Liver (tissue), 9 donors: Measurements from ENCODE around the gene SARDH. TPM values are rescaled to one million over a fixed set of nuclear protein-coding genes. Genes with fewer than 3 reads are reported as not detected.
A peak's percentile ranks its signal among the peaks of the same experiment; 100 is the strongest.

Experiments used
- DNase-seq: peaks from one replicate; pipeline ENCODE4 v3.0.0-alpha.2; 2017; ENCODE audit warnings: low spot score
- H3K27ac ChIP-seq, 2 donors: one replicate each; pipeline ENCODE4 v1.7.0; 2013; ENCODE audit warnings: inconsistent platforms in 2 of 2, low read length in 2 of 2, control low read depth in 1 of 2, low read depth in 1 of 2, mild to moderate bottlenecking in 1 of 2
- H3K27me3 ChIP-seq, 4 donors: one replicate each; pipeline versions ENCODE4 v1.6.1 to v1.7.0; 2013; ENCODE audit warnings: low read length in 3 of 4, inconsistent platforms in 1 of 4, mild to moderate bottlenecking in 1 of 4, moderate library complexity in 1 of 4; ENCODE audit not compliant: control insufficient read depth in 4 of 4, insufficient read depth in 4 of 4
- H3K36me3 ChIP-seq, 4 donors: one replicate each; pipeline versions ENCODE4 v1.6.1 to v1.7.0; 2013; ENCODE audit warnings: low read length in 3 of 4, mild to moderate bottlenecking in 3 of 4, low read depth in 1 of 4, moderate library complexity in 1 of 4; ENCODE audit not compliant: control insufficient read depth in 4 of 4, insufficient read depth in 3 of 4
- H3K4me1 ChIP-seq, 4 donors: one replicate each; pipeline versions ENCODE4 v1.6.1 to v1.7.0; 2013; ENCODE audit warnings: low read length in 3 of 4, mild to moderate bottlenecking in 3 of 4, moderate library complexity in 1 of 4; ENCODE audit not compliant: control insufficient read depth in 4 of 4, insufficient read depth in 4 of 4
- H3K4me3 ChIP-seq, 3 donors: one replicate each; pipeline versions ENCODE4 v1.6.1 to v1.7.0; 2013; ENCODE audit warnings: low read length in 3 of 3, control low read depth in 1 of 3, low read depth in 1 of 3, mild to moderate bottlenecking in 1 of 3
- H3K9ac ChIP-seq, 2 donors: one replicate each; pipeline ENCODE4 v1.7.0; 2013; ENCODE audit warnings: low read length in 2 of 2, mild to moderate bottlenecking in 2 of 2, moderate library complexity in 2 of 2, control low read depth in 1 of 2, low read depth in 1 of 2
- H3K9me3 ChIP-seq, 4 donors: one replicate each; pipeline versions ENCODE4 v1.6.1 to v1.7.0; 2013; ENCODE audit warnings: low read length in 3 of 4; ENCODE audit not compliant: control insufficient read depth in 4 of 4
- ATF3 ChIP-seq: IDR thresholded peaks from 2 replicates; pipeline ENCODE4 v1.6.1; 2016; ENCODE audit warnings: antibody characterized with exemption
- FOXA1 ChIP-seq: IDR thresholded peaks from 2 replicates; pipeline ENCODE4 v1.6.1; 2016; ENCODE audit warnings: antibody characterized with exemption
- FOXA2 ChIP-seq: IDR thresholded peaks from 2 replicates; pipeline ENCODE4 v1.6.1; 2016; ENCODE audit warnings: antibody characterized with exemption
- GABPA ChIP-seq, 2 donors: IDR thresholded peaks in 1 of 2; conservative IDR thresholded peaks in 1 of 2; 2 replicates each; pipeline ENCODE4 v1.6.1; 2016; ENCODE audit warnings: antibody characterized with exemption in 2 of 2, mild to moderate bottlenecking in 1 of 2, moderate library complexity in 1 of 2
- HNF4A ChIP-seq, 2 donors: conservative IDR thresholded peaks; 2 replicates each; pipeline ENCODE4 v1.6.1; 2016; ENCODE audit warnings: antibody characterized with exemption in 2 of 2, mild to moderate bottlenecking in 2 of 2
- HNF4G ChIP-seq: IDR thresholded peaks from 2 replicates; pipeline ENCODE4 v1.6.1; 2016; ENCODE audit warnings: antibody characterized with exemption
- JUND ChIP-seq, 2 donors: IDR thresholded peaks; 2 replicates each; pipeline ENCODE4 v1.6.1; 2016; ENCODE audit warnings: antibody characterized with exemption in 2 of 2
- MAX ChIP-seq: IDR thresholded peaks from 2 replicates; pipeline ENCODE4 v1.6.1; 2016; ENCODE audit warnings: antibody characterized with exemption
- NR2F2 ChIP-seq: IDR thresholded peaks from 2 replicates; pipeline ENCODE4 v1.6.1; 2016; ENCODE audit warnings: antibody characterized with exemption
- RAD21 ChIP-seq, 2 donors: IDR thresholded peaks; 2 replicates each; pipeline ENCODE4 v1.6.1; 2016; ENCODE audit warnings: antibody characterized with exemption in 2 of 2, mild to moderate bottlenecking in 2 of 2
- REST ChIP-seq: IDR thresholded peaks from 2 replicates; pipeline ENCODE4 v1.6.1; 2016; ENCODE audit warnings: antibody characterized with exemption, mild to moderate bottlenecking
- RXRA ChIP-seq, 2 donors: IDR thresholded peaks; 2 replicates each; pipeline ENCODE4 v1.6.1; 2017 to 2018; ENCODE audit warnings: antibody characterized with exemption in 2 of 2, mild to moderate bottlenecking in 1 of 2
- SP1 ChIP-seq: IDR thresholded peaks from 2 replicates; pipeline ENCODE4 v1.6.1; 2018; ENCODE audit warnings: antibody characterized with exemption, mild to moderate bottlenecking
- TAF1 ChIP-seq: conservative IDR thresholded peaks from 2 replicates; pipeline ENCODE4 v1.6.1; 2016; ENCODE audit warnings: antibody characterized with exemption, mild to moderate bottlenecking
- ZBTB33 ChIP-seq: IDR thresholded peaks from 2 replicates; pipeline ENCODE4 v1.6.1; 2016; ENCODE audit warnings: antibody characterized with exemption
- WGBS: extraction: QIAGEN DNeasy Blood & Tissue Kit; methylation state at CpG from one replicate; pipeline ENCODE4 v1.1.7; 2013; 5-methylcytosine and 5-hydroxymethylcytosine counted together
- polyA plus RNA-seq, 2 donors: library from polyadenylated mRNA; stranded (reverse) in 1 of 2; unstranded in 1 of 2; fragments of 200-250 nt in 1 of 2; fragments of >200 nt in 1 of 2; fragmentation: Nextera tagmentation in 1 of 2; extraction: Ambion mirVana in 1 of 2; gene quantifications; one replicate each; pipeline versions ENCODE4 v1.2.1 to v1.2.3, GENCODE V29; 2013 to 2015
- total RNA-seq, 2 donors: library from RNA; depleted of rRNA; stranded (reverse); fragments of >200 nt; gene quantifications; one replicate each; pipeline ENCODE4 v1.2.3, GENCODE V29; 2014
- TF ChIP-seq, protein P1 (sequence below): fragments of 150-350 bp; IDR thresholded peaks from 2 replicates; pipeline ENCODE4 v1.5.1; 2017; ENCODE audit warnings: improper control_type of control experiment, low read depth, low read length; ENCODE audit not compliant: missing input control
- donor health status: healthy.
- donor health status: healthy.
- donor health status: healthy.
- donor health status: healthy.
- donor health status: healthy.

SARDH gene
- total and polyA plus RNA-seq, 4 donors = 53.7 to 291 (median 63.4) TPM

- 91% methylated on average over 23 of the region's 23 CpGs for WGBS
- Histone ChIP-seq H3K9ac (no peak overlapping the region), H3K4me1 (peaks cover 0 to 4% (median 0%) of the 10 kb centered on the region in 4 donors), H3K9me3 (no peaks in the 10 kb centered on the region), H3K4me3 (no peak overlapping the region), H3K27ac (no peak overlapping the region), H3K36me3 (peaks cover 9 to 45% (median 19%) of the 10 kb centered on the region in 4 donors), H3K27me3 (no peaks in the 10 kb centered on the region)
- TF ChIP-seq GABPA (IDR thresholded peaks at IDR 0.05 in 1 of 2, conservative IDR thresholded peaks at IDR 0.05 in 1 of 2) (no peak), JUND (IDR thresholded peaks at IDR 0.05) (no peak), TAF1 (no peak), FOXA2 (no peak), ATF3 (no peak), SP1 (no peak), REST (no peak), MAX (no peak), NR2F2 (no peak), HNF4G (no peak), RAD21 (IDR thresholded peaks at IDR 0.05) (no peak), HNF4A (conservative IDR thresholded peaks at IDR 0.05) (no peak), FOXA1 (no peak)
- TF ChIP-seq, protein P1, sequence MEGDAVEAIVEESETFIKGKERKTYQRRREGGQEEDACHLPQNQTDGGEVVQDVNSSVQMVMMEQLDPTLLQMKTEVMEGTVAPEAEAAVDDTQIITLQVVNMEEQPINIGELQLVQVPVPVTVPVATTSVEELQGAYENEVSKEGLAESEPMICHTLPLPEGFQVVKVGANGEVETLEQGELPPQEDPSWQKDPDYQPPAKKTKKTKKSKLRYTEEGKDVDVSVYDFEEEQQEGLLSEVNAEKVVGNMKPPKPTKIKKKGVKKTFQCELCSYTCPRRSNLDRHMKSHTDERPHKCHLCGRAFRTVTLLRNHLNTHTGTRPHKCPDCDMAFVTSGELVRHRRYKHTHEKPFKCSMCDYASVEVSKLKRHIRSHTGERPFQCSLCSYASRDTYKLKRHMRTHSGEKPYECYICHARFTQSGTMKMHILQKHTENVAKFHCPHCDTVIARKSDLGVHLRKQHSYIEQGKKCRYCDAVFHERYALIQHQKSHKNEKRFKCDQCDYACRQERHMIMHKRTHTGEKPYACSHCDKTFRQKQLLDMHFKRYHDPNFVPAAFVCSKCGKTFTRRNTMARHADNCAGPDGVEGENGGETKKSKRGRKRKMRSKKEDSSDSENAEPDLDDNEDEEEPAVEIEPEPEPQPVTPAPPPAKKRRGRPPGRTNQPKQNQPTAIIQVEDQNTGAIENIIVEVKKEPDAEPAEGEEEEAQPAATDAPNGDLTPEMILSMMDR = no peak
- no peak for DNase-seq
These were observed 33.4 kb downstream of the SARDH start for GRCh38 chr9:133704711-133705181.

DNA sequence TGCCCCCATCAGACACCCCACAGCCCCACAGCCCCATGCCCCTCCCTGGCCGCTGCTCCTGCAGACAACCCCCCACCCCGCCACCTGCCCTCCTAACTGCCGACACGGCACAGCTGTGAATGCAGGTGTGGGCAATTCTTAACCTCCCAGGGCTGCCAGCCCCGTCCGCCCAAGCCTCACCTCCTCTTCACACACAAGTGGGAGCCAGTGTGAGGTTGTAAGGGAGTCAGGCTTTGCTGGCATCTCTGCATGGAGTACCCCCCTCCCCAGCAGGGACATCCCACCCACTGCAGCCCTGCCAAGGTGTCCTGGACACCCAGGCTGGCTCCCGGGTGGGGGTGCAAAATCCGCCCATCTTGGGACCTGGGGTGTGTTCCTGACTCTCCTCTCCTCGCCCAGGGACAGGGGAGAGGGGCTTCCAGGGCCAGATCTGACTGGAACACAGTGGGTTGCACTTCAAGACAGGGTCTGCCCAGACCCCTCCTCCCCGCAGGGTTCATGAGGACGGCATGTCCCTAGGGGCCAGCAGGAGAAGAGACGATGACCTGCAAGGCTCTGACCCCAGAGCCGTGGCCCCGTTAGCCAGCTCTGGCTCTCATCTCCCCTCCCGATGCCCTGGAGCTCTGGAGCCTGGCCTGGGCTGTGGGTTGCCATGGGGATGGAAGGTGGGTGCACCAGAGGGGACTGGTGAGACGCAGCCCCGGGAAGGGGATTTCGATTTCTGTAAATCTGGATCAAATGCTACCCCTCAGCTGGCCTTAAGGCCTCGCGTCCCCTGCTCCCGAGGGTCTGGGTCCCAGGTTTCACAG is 34.4 kb downstream of the SARDH start:
- Histone ChIP-seq H3K9ac (no peak overlapping the region), H3K36me3 (peaks cover 12 to 46% (median 21%) of the 10 kb centered on the region in 4 donors), H3K27me3 (no peaks in the 10 kb centered on the region), H3K27ac (peak overlapping the region in 1 of 2 donors; percentile 42), H3K4me3 (no peak overlapping the region), H3K4me1 (peaks cover 0 to 4% (median 0%) of the 10 kb centered on the region in 4 donors), H3K9me3 (no peaks in the 10 kb centered on the region)
- TF ChIP-seq RXRA (IDR thresholded peaks at IDR 0.05) = peak; percentile 39 to 53
- TF ChIP-seq ZBTB33 = no peak
- 81% methylated on average over 21 of the region's 21 CpGs for WGBS
- DNase-seq = no peak
